RWPE2 (cell line): Measurements from ENCODE around the gene RXRA.

ENCODE experiments used
- ATAC-seq: fragments of 200-7000 bp; cut with Tn5 transposase; 3 replicates; pipeline ENCODE4 v1.9.1; 2021; ENCODE audit warnings: low read depth
- DNase-seq: peaks from one replicate; pipeline ENCODE4 v3.0.0-alpha.2; 2020; ENCODE audit warnings: low spot score
- H3K27ac ChIP-seq: fragments of 450-650 bp; 2 replicates; pipeline ENCODE4 v1.5.1; 2017; ENCODE audit warnings: mild to moderate bottlenecking; ENCODE audit not compliant: poor library complexity, severe bottlenecking
- H3K27me3 ChIP-seq: fragments of 250-450 bp; sonication (Bioruptor Pico); 2 replicates; pipeline ENCODE4 v1.5.1; 2021; ENCODE audit warnings: mild to moderate bottlenecking, moderate library complexity; ENCODE audit not compliant: insufficient read depth, poor library complexity, severe bottlenecking
- H3K36me3 ChIP-seq: fragments of 250-450 bp; sonication (Bioruptor Pico); 2 replicates; pipeline ENCODE4 v1.5.1; 2020; ENCODE audit warnings: low read depth, mild to moderate bottlenecking, moderate library complexity
- H3K4me1 ChIP-seq: fragments of 250-450 bp; sonication (Bioruptor Pico); 2 replicates; pipeline ENCODE4 v1.5.1; 2021; ENCODE audit warnings: mild to moderate bottlenecking, moderate library complexity; ENCODE audit not compliant: insufficient read depth, poor library complexity, severe bottlenecking
- H3K4me3 ChIP-seq: fragments of 250-450 bp; sonication (Bioruptor Pico); 2 replicates; pipeline ENCODE4 v1.5.1; 2021; ENCODE audit warnings: mild to moderate bottlenecking, moderate library complexity; ENCODE audit not compliant: severe bottlenecking
- H3K9me3 ChIP-seq: fragments of 250-450 bp; sonication (Bioruptor Pico); 2 replicates; pipeline ENCODE4 v1.5.1; 2021; ENCODE audit warnings: mild to moderate bottlenecking, moderate library complexity; ENCODE audit not compliant: severe bottlenecking
- CTCF ChIP-seq: fragments of 450-650 bp; IDR thresholded peaks from one replicate; pipeline ENCODE4 v1.5.1; 2017; ENCODE audit warnings: mild to moderate bottlenecking, moderate library complexity; ENCODE audit not compliant: poor library complexity, severe bottlenecking

RXRA gene

GRCh38 chr9:134319306-134320125 is 6.7 kb upstream of the RXRA start:
- no peaks in the 10 kb centered on the region for H3K36me3 ChIP-seq
- H3K9me3 ChIP-seq, result no peaks in the 10 kb centered on the region
- no peak overlapping the region for H3K4me3 ChIP-seq
- no peak for ATAC-seq
- DNase-seq, result peak; percentile 46
- no peaks in the 10 kb centered on the region for H3K27me3 ChIP-seq
- TF ChIP-seq CTCF, result no peak
- H3K27ac ChIP-seq, result no peak overlapping the region
- H3K4me1 ChIP-seq, result peaks cover 10% of the 10 kb centered on the region

- ATAC-seq (no peak), DNase-seq (no peak)
- Histone ChIP-seq H3K36me3 (no peaks in the 10 kb centered on the region), H3K4me1 (peaks cover 13% of the 10 kb centered on the region), H3K27ac (no peak overlapping the region), H3K4me3 (no peak overlapping the region), H3K27me3 (no peaks in the 10 kb centered on the region), H3K9me3 (no peaks in the 10 kb centered on the region)
- TF ChIP-seq CTCF, result no peak
Measured at GRCh38 chr9:134320126-134320867, 6.0 kb upstream of the RXRA start.

GRCh38 chr9:134320868-134321471 is 5.3 kb upstream of the RXRA start:
- peaks cover 13% of the 10 kb centered on the region for H3K4me1 ChIP-seq
- no peak overlapping the region for H3K4me3 ChIP-seq
- H3K36me3 ChIP-seq, result no peaks in the 10 kb centered on the region
- ATAC-seq, result no peak
- H3K27me3 ChIP-seq, result no peaks in the 10 kb centered on the region
- DNase-seq, result no peak
- no peaks in the 10 kb centered on the region for H3K9me3 ChIP-seq
- no peak overlapping the region for H3K27ac ChIP-seq
- no peak for TF ChIP-seq CTCF

- no peak overlapping the region for H3K27ac ChIP-seq
- H3K36me3 ChIP-seq, result no peaks in the 10 kb centered on the region
- DNase-seq, result no peak
- no peak overlapping the region for H3K4me3 ChIP-seq
- no peaks in the 10 kb centered on the region for H3K9me3 ChIP-seq
- TF ChIP-seq CTCF, result no peak
- H3K27me3 ChIP-seq, result no peaks in the 10 kb centered on the region
- no peak for ATAC-seq
- peaks cover 13% of the 10 kb centered on the region for H3K4me1 ChIP-seq
Measured at GRCh38 chr9:134321531-134321930, 4.7 kb upstream of the RXRA start.
